Activated CD4-positive, alpha-beta memory T cell treated with anti-CD3 and anti-CD28 coated beads for 36 hours (primary cell): ENCODE results near the gene LSM6. TPM values are rescaled to one million over a fixed set of nuclear protein-coding genes. Genes with fewer than 3 reads are reported as not detected.

ENCODE experiments used
- CTCF ChIA-PET: fragments of 350-600 bp; sonication (Branson Sonifier 250); formaldehyde crosslinking; loops from one replicate; lab custom pipeline; 2021; ENCODE audit warnings: antibody characterized with exemption, inconsistent platforms; lab: Charles Lee
- POLR2A ChIA-PET: fragments of 350-600 bp; sonication (Branson Sonifier 250); formaldehyde crosslinking; loops from one replicate; lab custom pipeline; 2021; ENCODE audit warnings: antibody characterized with exemption; lab: Charles Lee
- DNase-seq: peaks from one replicate; pipeline ENCODE4 v3.0.0-alpha.2; 2020
- H3K27ac Mint-ChIP-seq: one replicate; pipeline ENCODE4 v1.8.0; 2021; ENCODE audit warnings: mixed read lengths
- H3K27me3 Mint-ChIP-seq: one replicate; pipeline ENCODE4 v1.8.0; 2021; ENCODE audit warnings: mixed read lengths
- H3K36me3 Mint-ChIP-seq: one replicate; pipeline ENCODE4 v1.8.0; 2021; ENCODE audit warnings: mixed read lengths
- H3K4me1 Mint-ChIP-seq: one replicate; pipeline ENCODE4 v1.8.0; 2021; ENCODE audit warnings: low read depth, mixed read lengths
- H3K4me3 Mint-ChIP-seq: one replicate; pipeline ENCODE4 v1.8.0; 2021; ENCODE audit warnings: mild to moderate bottlenecking, mixed read lengths
- H3K9me3 Mint-ChIP-seq: one replicate; pipeline ENCODE4 v1.8.0; 2021; ENCODE audit warnings: mixed read lengths
- intact Hi-C: fragments of 100-400 bp; cut with micrococcal nuclease; formaldehyde crosslinking; loops from one replicate; pipeline ENCODE4 v1.15.1; 2023
- total RNA-seq, 2 experiments: library from RNA; stranded (reverse); gene quantifications; one replicate each; pipeline ENCODE4 v1.2.3, GENCODE V29; 2021

The LSM6 gene
- total RNA-seq, 2 experiments from 2014 or later: 64.2 to 65.5 TPM

GRCh38 chr4:146190456-146190855 is 14.9 kb downstream of the LSM6 start:
- Mint-ChIP-seq H3K4me1 (no peaks in the 10 kb centered on the region), H3K27ac (no peak overlapping the region), H3K9me3 (no peaks in the 10 kb centered on the region), H3K27me3 (no peaks in the 10 kb centered on the region), H3K36me3 (peaks cover 34% of the 10 kb centered on the region), H3K4me3 (no peak overlapping the region)
- POLR2A ChIA-PET: no interaction called here
- CTCF ChIA-PET: no interaction called here
- intact Hi-C loops: no loop called here
- no peak for DNase-seq

GRCh38 chr4:146191766-146192458 is 16.4 kb downstream of the LSM6 start:
- no peaks in the 10 kb centered on the region for H3K9me3 Mint-ChIP-seq
- no peak overlapping the region for H3K27ac Mint-ChIP-seq
- no peak overlapping the region for H3K4me3 Mint-ChIP-seq
- ChIA-PET POLR2A (no interaction called here), CTCF (interaction anchor here (1.3 kb wide), 1 partner anchor 10 kb away, joined by 4 read pairs; no protein-coding TSS in a partner anchor)
- intact Hi-C loops: no loop called here
- H3K4me1 Mint-ChIP-seq: peaks cover 2% of the 10 kb centered on the region
- peaks cover 27% of the 10 kb centered on the region for H3K36me3 Mint-ChIP-seq
- no peak for DNase-seq
- H3K27me3 Mint-ChIP-seq: no peaks in the 10 kb centered on the region

GRCh38 chr4:146193628-146194027 is 18.1 kb downstream of the LSM6 start:
- POLR2A ChIA-PET: interaction anchor here (0.6 kb wide), 1 partner anchor 407 kb away, joined by 3 read pairs; no protein-coding TSS in a partner anchor
- H3K36me3 Mint-ChIP-seq: peaks cover 19% of the 10 kb centered on the region
- no peaks in the 10 kb centered on the region for H3K9me3 Mint-ChIP-seq
- CTCF ChIA-PET: no interaction called here
- intact Hi-C loops: no loop called here
- H3K27ac Mint-ChIP-seq: no peak overlapping the region
- no peak for DNase-seq
- H3K4me3 Mint-ChIP-seq: no peak overlapping the region
- no peaks in the 10 kb centered on the region for H3K27me3 Mint-ChIP-seq
- H3K4me1 Mint-ChIP-seq: peaks cover 2% of the 10 kb centered on the region

- no peaks in the 10 kb centered on the region for H3K27me3 Mint-ChIP-seq
- H3K4me3 Mint-ChIP-seq: no peak overlapping the region
- no peaks in the 10 kb centered on the region for H3K9me3 Mint-ChIP-seq
- DNase-seq: no peak
- no peak overlapping the region for H3K27ac Mint-ChIP-seq
- intact Hi-C loops: no loop called here
- peaks cover 19% of the 10 kb centered on the region for H3K36me3 Mint-ChIP-seq
- peaks cover 2% of the 10 kb centered on the region for H3K4me1 Mint-ChIP-seq
- ChIA-PET POLR2A (no interaction called here), CTCF (no interaction called here)
These were observed 18.7 kb downstream of the LSM6 start for GRCh38 chr4:146194212-146194611.

GRCh38 chr4:146202665-146203064 is 27.1 kb downstream of the LSM6 start:
- CTCF ChIA-PET: interaction anchor here (0.8 kb wide), 1 partner anchor 17 kb away, joined by 3 read pairs; no protein-coding TSS in a partner anchor
- intact Hi-C loops: no loop called here
- Mint-ChIP-seq H3K27me3 (no peaks in the 10 kb centered on the region), H3K27ac (no peak overlapping the region), H3K9me3 (peaks cover 3% of the 10 kb centered on the region), H3K4me1 (no peaks in the 10 kb centered on the region), H3K36me3 (peaks cover 15% of the 10 kb centered on the region), H3K4me3 (no peak overlapping the region)
- POLR2A ChIA-PET: no interaction called here
- DNase-seq: no peak

- intact Hi-C loops: no loop called here
- Mint-ChIP-seq H3K27me3 (no peaks in the 10 kb centered on the region), H3K27ac (no peak overlapping the region), H3K4me1 (no peaks in the 10 kb centered on the region), H3K4me3 (no peak overlapping the region), H3K9me3 (peaks cover 3% of the 10 kb centered on the region), H3K36me3 (peaks cover 13% of the 10 kb centered on the region)
- ChIA-PET POLR2A (no interaction called here), CTCF (no interaction called here)
- no peak for DNase-seq
These were observed 31.9 kb downstream of the LSM6 start for GRCh38 chr4:146207410-146207809.

- no peaks in the 10 kb centered on the region for H3K27me3 Mint-ChIP-seq
- H3K27ac Mint-ChIP-seq: no peak overlapping the region
- intact Hi-C loops: no loop called here
- ChIA-PET CTCF (no interaction called here), POLR2A (no interaction called here)
- H3K9me3 Mint-ChIP-seq: no peaks in the 10 kb centered on the region
- H3K4me1 Mint-ChIP-seq: no peaks in the 10 kb centered on the region
- H3K4me3 Mint-ChIP-seq: no peak overlapping the region
- DNase-seq: no peak
- H3K36me3 Mint-ChIP-seq: no peaks in the 10 kb centered on the region
These were observed 35.4 kb downstream of the LSM6 start for GRCh38 chr4:146210890-146211289.

GRCh38 chr4:146211440-146211839 is 35.9 kb downstream of the LSM6 start:
- Mint-ChIP-seq H3K4me1 (no peaks in the 10 kb centered on the region), H3K4me3 (no peak overlapping the region), H3K36me3 (no peaks in the 10 kb centered on the region), H3K27me3 (no peaks in the 10 kb centered on the region), H3K9me3 (no peaks in the 10 kb centered on the region), H3K27ac (no peak overlapping the region)
- intact Hi-C loops: no loop called here
- ChIA-PET POLR2A (no interaction called here), CTCF (no interaction called here)
- no peak for DNase-seq

GRCh38 chr4:146212781-146213180 is 37.3 kb downstream of the LSM6 start:
- no peaks in the 10 kb centered on the region for H3K27me3 Mint-ChIP-seq
- no peaks in the 10 kb centered on the region for H3K36me3 Mint-ChIP-seq
- ChIA-PET CTCF (no interaction called here), POLR2A (no interaction called here)
- intact Hi-C loops: no loop called here
- no peak for DNase-seq
- no peak overlapping the region for H3K4me3 Mint-ChIP-seq
- H3K4me1 Mint-ChIP-seq: no peaks in the 10 kb centered on the region
- H3K27ac Mint-ChIP-seq: no peak overlapping the region
- no peaks in the 10 kb centered on the region for H3K9me3 Mint-ChIP-seq

GRCh38 chr4:146214238-146214637 is 38.7 kb downstream of the LSM6 start, which contains the start of gene REELD1:
Gene REELD1, plus strand, starts transcription at chr4:146214538. Its CDS starts 2,415 bp downstream, at chr4:146216953.
- ChIA-PET POLR2A (no interaction called here), CTCF (no interaction called here)
- no peak for DNase-seq
- H3K36me3 Mint-ChIP-seq: no peaks in the 10 kb centered on the region
- H3K4me1 Mint-ChIP-seq: no peaks in the 10 kb centered on the region
- no peak within 1 kb of the TSS for H3K4me3 Mint-ChIP-seq
- no peaks in the 10 kb centered on the region for H3K9me3 Mint-ChIP-seq
- H3K27ac Mint-ChIP-seq: no peak within 1 kb of the TSS
- intact Hi-C loops: no loop called here
- no peaks in the 10 kb centered on the region for H3K27me3 Mint-ChIP-seq

- H3K36me3 Mint-ChIP-seq: no peaks in the 10 kb centered on the region
- no peaks in the 10 kb centered on the region for H3K4me1 Mint-ChIP-seq
- H3K9me3 Mint-ChIP-seq: no peaks in the 10 kb centered on the region
- intact Hi-C loops: no loop called here
- H3K4me3 Mint-ChIP-seq: no peak overlapping the region
- H3K27ac Mint-ChIP-seq: no peak overlapping the region
- DNase-seq: no peak
- CTCF ChIA-PET: no interaction called here
- no peaks in the 10 kb centered on the region for H3K27me3 Mint-ChIP-seq
- POLR2A ChIA-PET: no interaction called here
These were observed 46.8 kb downstream of the LSM6 start for GRCh38 chr4:146222313-146222712.

GRCh38 chr4:146224326-146224966 is 48.9 kb downstream of the LSM6 start:
- POLR2A ChIA-PET: no interaction called here
- no peak for DNase-seq
- intact Hi-C loops: no loop called here
- Mint-ChIP-seq H3K9me3 (no peaks in the 10 kb centered on the region), H3K27ac (no peak overlapping the region), H3K4me1 (no peaks in the 10 kb centered on the region), H3K36me3 (no peaks in the 10 kb centered on the region), H3K4me3 (no peak overlapping the region), H3K27me3 (no peaks in the 10 kb centered on the region)
- CTCF ChIA-PET: interaction anchor here (0.6 kb wide), 1 partner anchor 692 kb away, joined by 3 read pairs; no protein-coding TSS in a partner anchor
